ENCODE measurements around the gene SUPT16H. TPM values are rescaled to one million over a fixed set of nuclear protein-coding genes. Genes with fewer than 3 reads are reported as not detected.
A peak's percentile ranks its signal among the peaks of the same experiment; 100 is the strongest.

SUPT16H gene
- total and polyA plus RNA-seq, 2 of the 13 experiments (the other 11 are each of a cell fraction or from before 2014, with no cell fraction given): 77.5 to 230 TPM

GRCh38 chr14:21383848-21384493 is at the start of gene SUPT16H (continued):
- TF ChIP-seq FOXA1 (IDR thresholded peaks at IDR 0.05) (no peak), FOXA1 (CRISPR knock-in tag; IDR thresholded peaks at IDR 0.05) (peak; percentile 55; the same call in 1 of the 2 replicates), ZNF33B (CRISPR knock-in tag; IDR thresholded peaks at IDR 0.05) (no peak; the same call in 1 of the 2 replicates), NFKB2 (CRISPR knock-in tag; IDR thresholded peaks at IDR 0.05; ENCODE audit: borderline replicate concordance) (peak; percentile 20; the same call in 1 of the 2 replicates), ZNF775 (CRISPR knock-in tag; IDR thresholded peaks at IDR 0.05; ENCODE audit: borderline replicate concordance) (no peak), MEIS1 (CRISPR knock-in tag; IDR thresholded peaks at IDR 0.05; ENCODE audit: borderline replicate concordance) (no peak; the same call in 1 of the 2 replicates), XBP1 (CRISPR knock-in tag; IDR thresholded peaks at IDR 0.05) (no peak; the same call in 1 of the 2 replicates), NFE2L1 (CRISPR knock-in tag; IDR thresholded peaks at IDR 0.05; ENCODE audit: borderline replicate concordance) (0 out of 2 replicates have a peak, but pooled peaks have one; percentile 6), ADNP (CRISPR knock-in tag; IDR thresholded peaks at IDR 0.05) (no peak), ZNF44 (CRISPR knock-in tag; IDR thresholded peaks at IDR 0.05) (peak; percentile 83), SP5 (CRISPR knock-in tag; IDR thresholded peaks at IDR 0.05; ENCODE audit: borderline replicate concordance, low read depth) (peak; percentile 94), MLLT10 (CRISPR knock-in tag; IDR thresholded peaks at IDR 0.05) (no peak), MBD4 (IDR thresholded peaks at IDR 0.05; ENCODE audit: borderline replicate concordance, low read length) (0 out of 2 replicates have a peak, but pooled peaks have one; percentile 90), SAP130 (CRISPR knock-in tag; IDR thresholded peaks at IDR 0.05; ENCODE audit: low read depth) (peak; percentile 95), RAD51 (IDR thresholded peaks at IDR 0.05; ENCODE audit: borderline replicate concordance) (peak; percentile 96), HIC2 (CRISPR knock-in tag; IDR thresholded peaks at IDR 0.05; ENCODE audit: low read depth) (no peak; the same call in 1 of the 2 replicates), ZNF550 (CRISPR knock-in tag; IDR thresholded peaks at IDR 0.05; ENCODE audit: borderline replicate concordance) (no peak)
- TF ChIP-seq, protein P1, sequence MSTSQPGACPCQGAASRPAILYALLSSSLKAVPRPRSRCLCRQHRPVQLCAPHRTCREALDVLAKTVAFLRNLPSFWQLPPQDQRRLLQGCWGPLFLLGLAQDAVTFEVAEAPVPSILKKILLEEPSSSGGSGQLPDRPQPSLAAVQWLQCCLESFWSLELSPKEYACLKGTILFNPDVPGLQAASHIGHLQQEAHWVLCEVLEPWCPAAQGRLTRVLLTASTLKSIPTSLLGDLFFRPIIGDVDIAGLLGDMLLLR (CRISPR knock-in tag; IDR thresholded peaks at IDR 0.05): no peak
- TF ChIP-seq, protein P2, sequence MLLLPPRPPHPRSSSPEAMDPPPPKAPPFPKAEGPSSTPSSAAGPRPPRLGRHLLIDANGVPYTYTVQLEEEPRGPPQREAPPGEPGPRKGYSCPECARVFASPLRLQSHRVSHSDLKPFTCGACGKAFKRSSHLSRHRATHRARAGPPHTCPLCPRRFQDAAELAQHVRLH (CRISPR knock-in tag; IDR thresholded peaks at IDR 0.05; ENCODE audit: borderline replicate concordance, low read depth): peak; percentile 84; the same call in 1 of the 2 replicates
- TF ChIP-seq, protein P3, sequence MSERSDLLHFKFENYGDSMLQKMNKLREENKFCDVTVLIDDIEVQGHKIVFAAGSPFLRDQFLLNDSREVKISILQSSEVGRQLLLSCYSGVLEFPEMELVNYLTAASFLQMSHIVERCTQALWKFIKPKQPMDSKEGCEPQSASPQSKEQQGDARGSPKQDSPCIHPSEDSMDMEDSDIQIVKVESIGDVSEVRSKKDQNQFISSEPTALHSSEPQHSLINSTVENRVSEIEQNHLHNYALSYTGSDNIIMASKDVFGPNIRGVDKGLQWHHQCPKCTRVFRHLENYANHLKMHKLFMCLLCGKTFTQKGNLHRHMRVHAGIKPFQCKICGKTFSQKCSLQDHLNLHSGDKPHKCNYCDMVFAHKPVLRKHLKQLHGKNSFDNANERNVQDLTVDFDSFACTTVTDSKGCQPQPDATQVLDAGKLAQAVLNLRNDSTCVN (CRISPR knock-in tag; IDR thresholded peaks at IDR 0.05; ENCODE audit: borderline replicate concordance): no peak
- TF ChIP-seq, protein P4, sequence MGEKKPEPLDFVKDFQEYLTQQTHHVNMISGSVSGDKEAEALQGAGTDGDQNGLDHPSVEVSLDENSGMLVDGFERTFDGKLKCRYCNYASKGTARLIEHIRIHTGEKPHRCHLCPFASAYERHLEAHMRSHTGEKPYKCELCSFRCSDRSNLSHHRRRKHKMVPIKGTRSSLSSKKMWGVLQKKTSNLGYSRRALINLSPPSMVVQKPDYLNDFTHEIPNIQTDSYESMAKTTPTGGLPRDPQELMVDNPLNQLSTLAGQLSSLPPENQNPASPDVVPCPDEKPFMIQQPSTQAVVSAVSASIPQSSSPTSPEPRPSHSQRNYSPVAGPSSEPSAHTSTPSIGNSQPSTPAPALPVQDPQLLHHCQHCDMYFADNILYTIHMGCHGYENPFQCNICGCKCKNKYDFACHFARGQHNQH (CRISPR knock-in tag; IDR thresholded peaks at IDR 0.05): peak; percentile 86
- TF ChIP-seq, protein P5, sequence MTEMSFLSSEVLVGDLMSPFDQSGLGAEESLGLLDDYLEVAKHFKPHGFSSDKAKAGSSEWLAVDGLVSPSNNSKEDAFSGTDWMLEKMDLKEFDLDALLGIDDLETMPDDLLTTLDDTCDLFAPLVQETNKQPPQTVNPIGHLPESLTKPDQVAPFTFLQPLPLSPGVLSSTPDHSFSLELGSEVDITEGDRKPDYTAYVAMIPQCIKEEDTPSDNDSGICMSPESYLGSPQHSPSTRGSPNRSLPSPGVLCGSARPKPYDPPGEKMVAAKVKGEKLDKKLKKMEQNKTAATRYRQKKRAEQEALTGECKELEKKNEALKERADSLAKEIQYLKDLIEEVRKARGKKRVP (CRISPR knock-in tag; IDR thresholded peaks at IDR 0.05): 0 out of 4 replicates have a peak, but pooled peaks have one; percentile 28

All from HepG2 (cell line).